ENCODE data around the gene IGLL5.

The IGLL5 gene

DNA sequence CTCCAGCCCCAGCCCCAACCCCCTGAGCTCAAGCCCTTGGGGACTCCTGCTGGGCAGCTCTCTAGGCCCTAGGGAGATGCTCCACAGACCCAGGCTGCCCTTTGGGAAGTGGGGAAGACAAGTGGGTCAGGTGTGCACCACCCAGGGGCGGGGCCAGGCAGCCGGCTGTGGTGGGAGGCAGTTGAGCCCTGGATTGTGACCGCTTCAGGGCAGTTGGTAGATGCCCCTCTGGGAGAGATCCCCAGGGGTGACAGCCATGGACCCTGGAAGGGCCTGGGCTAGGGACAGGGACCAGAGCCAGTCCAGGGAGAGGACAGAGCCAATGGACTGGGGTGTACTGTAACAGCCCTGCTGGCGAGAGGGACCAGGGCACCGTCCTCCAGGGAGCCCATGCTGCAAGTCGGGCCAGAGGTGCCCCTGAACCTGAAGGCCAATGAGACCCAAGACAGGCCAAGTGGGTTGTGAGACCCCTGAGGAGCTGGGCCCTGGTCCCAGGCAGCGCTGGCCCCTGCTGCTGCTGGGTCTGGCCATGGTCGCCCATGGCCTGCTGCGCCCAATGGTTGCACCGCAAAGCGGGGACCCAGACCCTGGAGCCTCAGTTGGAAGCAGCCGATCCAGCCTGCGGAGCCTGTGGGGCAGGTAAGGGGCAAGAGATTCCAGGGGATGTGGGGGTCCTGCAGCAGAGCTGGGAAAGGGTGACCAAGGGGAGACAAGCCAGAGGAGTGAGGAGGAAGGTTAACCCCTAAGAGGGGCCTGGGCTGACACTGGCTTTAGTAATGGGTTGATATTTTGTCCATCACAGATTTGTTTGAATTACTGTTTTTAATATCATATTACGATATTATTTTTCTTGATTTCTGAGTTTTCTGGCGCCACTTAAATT is at the start of gene IGLL5:
IGLL5 (plus strand) TSS at position 196 of the 883 bp plus-strand sequence; CDS start at position 434, 238 bp downstream.
- no peak for DNase-seq

DNA sequence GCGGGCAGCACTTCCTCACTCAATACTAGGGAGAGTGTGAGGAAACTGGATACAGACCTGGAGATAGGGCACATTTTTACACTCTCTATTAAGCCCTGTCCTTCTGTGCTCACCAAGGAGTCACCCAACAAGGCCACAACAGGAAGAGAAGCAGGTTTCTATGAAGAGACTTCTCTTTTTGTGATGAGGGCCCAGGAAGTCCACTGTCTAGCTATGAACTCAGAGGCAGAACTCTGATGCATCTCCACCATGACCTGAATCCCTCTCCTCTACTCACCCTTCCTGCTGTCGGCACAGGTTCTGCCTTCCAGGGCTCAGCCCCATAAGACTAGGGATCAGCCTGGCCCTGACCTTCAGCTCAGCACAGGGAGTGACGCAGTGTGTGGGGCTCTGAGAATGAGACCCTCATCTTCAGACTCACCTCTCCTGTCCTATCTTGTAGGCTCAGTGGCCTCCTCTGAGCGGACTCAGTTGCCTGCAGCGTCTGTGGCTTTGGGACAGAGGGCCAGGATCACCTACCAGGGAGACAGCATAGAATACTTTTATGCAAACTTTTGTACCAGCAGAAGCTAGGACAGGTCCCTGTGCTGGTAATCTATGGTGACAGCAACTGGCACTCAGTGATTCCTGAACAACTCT is 49.3 kb upstream of the IGLL5 start:
- no peak for DNase-seq

DNA sequence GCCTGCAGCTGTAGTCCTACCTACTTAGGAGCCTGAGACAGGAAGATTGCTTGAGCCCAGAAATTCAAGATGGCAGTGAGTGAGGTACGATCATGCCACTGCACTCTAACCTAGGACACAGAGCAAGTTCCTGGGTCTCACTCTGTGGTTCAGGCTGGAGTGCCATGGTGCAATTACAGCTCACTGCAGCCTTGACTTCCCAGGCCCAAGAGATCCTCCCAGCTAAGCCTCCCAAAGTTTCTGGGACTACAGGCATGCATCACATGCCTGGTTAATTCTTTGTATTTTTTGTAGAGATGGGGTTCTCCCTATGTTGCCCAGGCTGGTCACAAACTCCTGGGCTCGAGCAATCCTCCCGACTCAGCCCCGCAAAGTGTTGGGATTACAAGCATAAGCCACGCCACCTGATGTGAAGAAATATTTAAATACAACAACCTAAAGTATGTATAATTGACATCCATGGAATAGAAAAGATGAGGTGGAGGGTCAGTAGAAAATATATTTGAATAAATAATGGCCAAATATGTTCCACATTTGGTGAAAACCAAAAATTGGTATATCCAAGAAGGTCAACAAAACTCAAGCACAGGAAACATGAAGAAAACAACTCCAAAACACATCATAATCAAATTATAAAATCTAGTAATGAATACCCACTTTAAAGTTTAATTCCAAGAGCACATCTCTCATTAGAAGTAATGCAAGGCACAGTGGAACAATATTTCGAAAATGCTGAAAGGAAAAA is 47.9 kb upstream of the IGLL5 start:
- no peak for DNase-seq

DNA sequence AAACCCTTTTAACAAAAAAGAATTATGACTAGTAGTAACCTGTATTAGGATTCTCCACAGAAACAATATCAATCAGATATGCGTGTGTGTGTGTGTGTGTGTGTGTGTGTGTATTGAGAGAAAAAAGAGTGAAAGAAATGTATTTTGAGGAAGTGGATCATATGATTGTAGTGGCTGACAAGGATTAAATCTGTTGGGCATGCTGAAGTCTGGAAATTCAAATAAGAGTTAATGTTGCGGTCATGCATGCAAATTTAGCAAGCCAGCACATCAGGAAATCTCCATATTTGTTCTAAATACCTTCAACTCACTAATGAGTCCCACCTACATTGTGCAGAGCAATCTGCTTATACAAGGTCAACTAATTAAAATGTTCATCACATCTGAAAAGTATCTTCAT is 46.8 kb upstream of the IGLL5 start:
- DNase-seq: no peak

DNA sequence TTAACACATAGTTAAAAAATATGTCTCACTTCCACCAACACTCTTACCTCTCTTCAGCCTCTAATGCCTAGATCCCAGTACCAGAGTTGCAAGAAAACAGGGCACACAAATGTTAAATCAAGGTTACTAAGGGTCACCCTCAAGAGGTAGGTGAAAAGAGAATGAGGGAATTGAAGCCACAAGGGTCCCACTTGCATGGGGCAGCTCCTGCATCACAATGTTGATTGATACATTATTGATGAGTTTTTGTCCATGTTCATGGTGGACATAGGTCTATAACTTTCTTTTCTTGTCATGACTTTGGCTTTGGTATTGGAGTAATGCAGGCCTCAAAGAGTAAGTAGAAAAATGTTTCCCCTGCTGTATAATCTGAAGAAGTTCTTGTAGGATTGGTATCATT is 46.0 kb upstream of the IGLL5 start:
- no peak for DNase-seq

DNA sequence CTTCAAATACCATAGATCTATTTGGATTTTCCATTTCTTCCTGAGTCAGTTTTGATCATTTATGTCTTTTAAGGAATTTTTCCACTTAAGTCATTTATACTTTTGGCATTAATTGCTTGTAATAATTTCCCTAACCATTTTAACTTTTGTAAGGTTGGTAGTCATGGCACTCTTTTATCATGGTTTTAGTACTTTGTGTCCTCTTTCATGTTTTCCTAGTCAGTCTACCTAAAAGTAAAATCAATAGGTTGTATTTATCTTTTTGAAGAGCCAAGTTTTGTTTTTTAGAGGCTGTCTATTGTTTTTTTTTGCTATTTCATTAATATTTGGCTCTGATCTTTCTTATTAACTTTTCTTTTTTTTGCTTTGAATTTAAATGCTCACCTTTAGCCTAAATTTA is 45.5 kb upstream of the IGLL5 start:
- DNase-seq: no peak

DNA sequence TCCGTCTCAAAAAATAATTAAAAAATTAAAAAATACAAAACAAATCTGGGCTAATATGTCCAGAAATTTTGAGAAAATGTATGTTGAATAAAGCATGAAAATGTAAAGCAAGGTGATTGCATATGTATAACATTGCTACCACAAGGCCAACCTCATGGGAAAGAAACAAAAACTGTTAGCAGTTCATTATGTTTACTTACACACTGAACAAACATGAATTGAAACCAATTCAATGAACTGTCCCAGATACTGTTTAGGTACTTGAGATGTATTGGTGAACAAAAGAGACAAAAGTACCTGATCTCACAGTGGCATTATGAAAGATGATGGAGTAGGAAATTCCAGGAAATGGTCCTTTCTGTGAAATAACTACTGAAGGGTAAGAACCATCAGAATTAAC is 43.8 kb upstream of the IGLL5 start:
- no peak for DNase-seq

DNA sequence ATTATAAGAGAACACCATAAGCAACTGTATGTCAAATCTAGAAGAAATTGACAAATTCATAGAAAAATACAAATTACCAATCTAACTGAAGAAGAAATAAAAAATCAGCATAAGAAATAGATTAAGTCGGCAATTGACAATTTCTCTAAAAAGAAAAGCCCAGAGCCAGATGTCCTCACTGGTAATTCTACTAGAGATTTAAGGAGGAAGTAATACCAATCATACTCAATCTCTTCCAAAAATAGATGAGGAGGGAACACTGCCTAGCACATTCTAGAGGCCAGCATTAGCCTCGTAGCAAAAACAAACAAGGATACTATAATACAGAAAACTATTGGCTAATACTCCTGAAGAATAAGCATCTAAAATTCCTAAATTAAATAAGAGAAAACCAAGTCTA is 40.4 kb upstream of the IGLL5 start:
- DNase-seq: no peak

DNA sequence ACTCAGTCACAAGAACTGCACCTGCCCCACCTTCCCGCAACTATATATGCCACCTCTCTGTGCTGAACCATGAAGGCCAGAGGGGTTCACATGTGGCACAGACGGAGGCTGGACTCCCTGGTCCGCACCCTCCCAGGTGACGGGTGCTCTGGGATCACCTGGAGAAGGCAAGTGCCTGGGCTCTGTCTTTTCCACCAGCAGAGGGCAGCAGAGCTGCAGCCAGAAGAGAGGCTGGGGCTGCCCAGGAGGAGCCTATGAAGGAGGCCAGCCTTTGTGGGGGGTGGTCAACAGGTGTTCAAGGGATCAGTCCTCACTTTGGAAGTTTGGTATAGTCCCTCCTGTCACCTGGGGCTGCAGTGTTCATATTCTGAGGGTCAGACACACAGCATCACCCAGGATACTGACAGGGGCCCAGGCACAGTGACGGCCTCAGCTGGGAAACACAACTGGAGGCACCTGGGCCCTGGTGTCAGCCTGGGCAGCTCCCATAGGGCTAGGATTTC is 39.2 kb upstream of the IGLL5 start:
- DNase-seq: peak; percentile 16 to 61

DNA sequence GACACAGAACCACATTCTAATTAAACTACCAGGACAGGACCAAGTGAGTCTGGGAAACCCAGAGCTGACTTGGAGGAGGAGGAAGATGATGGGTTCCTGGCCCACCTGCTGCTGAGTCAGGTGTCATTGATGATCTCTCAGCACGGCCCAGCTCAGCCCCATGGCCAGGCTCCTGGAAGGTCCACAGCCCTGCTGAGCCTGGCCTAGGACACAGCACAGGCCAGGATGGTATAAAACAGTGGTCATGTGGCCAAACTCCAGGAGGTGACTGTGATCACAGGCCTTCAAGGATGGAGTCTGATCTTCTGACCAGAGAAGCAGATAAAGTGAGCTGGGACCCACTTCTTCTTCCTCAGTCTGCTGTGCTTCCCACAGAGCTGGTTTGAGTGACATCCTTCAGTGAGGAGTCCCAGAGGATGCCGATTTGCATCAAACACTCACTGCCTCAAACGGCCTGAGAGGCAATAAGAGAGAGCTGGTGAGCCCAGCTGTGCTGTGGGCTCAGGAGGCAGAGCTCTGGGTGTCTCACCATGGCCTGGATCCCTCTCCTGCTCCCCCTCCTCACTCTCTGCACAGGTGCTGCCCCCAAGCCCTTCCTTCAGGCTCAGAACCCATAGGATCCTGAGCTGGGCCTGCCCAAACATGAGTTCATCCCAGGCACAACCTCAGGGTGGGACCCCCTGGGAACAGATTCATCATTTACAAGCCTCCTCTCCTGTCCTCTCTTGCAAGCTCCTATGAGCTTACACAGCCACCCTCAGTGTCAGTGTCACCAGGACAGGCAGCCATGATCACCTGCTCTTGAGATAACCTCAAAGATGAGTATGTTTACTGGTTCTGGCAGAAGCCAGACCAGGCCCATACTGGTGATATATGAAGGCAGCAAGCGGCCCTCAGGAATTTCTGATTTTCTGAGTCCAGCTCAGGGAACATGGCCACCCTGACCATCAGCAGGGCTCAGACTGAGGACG is 37.7 kb upstream of the IGLL5 start:
- DNase-seq: no peak

DNA sequence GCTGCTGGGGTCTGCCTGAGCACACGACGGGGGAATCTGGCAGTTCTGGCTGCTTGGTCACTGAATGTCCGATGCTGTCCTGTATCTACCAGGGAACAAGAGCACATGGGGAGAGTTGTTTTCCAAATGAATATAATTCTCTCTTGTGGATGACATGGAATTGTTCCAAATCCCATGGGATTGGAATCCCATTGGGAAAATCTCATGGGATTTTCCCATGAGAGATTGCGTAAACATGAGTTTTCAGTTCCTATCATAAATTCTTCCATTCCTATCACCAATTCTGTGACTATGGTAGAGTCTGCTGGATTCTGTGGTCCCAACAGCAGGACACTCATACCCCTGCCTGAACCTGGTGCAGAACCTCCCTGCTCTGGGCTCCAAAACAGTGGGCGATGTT is 35.6 kb upstream of the IGLL5 start:
- no peak for DNase-seq

DNA sequence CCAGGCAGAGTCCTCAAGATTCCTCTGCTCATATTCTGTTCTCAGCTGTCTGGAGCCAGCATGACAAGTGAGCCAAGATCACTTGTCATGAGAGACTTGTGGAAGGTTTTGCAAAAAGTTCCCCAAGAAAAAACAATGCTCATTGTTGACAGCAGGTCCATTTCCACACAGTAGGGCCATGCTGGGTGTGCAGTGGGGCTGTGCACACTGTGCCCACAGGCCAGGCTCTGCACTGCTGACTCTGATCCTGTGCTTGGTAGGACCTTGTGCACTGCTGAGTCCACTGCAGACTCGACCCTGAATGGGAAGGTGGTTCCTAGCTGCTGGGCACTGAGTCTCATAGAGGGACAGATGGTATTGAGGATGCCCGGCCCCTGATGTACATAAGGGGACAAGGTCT is 33.9 kb upstream of the IGLL5 start:
- DNase-seq: no peak

DNA sequence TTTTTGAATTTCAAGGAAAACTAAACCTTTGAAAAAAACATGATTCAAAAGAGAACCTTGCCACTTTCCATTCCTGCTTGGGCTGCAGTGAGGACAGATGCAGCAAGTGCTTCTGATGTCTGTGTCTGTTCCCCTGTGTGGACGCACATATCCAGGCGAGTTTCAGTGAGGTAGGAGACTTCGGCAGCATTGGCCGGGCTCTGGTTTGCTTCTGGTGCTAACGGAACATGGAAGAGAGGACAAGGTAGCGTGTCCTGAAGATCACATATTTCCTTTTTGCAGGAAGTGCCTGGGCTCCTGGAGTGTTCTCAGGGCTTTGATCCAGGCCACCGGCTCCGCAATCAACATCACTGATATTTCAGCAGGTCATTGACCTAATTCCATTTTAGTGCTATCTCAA is 33.1 kb upstream of the IGLL5 start:
- DNase-seq: no peak

DNA sequence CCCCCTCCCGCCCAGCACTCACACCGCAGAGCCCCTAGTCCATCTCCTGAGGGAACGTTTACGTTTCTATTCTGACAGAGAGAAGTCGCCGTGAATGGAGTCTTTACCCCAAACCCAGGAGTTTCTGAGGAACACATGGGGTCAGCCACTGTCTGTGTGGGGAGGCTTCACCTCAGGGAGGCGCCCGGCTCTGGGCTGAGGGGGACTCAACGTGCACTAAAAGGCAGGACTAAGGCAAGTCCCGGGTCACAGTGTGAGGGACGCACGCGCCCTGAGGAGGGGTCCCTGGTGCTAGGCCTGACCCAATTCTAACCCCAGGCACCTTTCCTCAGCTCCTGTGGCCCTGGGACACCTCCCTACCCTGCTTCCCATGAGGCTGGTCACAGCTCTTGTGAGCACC is 32.5 kb upstream of the IGLL5 start:
- DNase-seq: no peak

DNA sequence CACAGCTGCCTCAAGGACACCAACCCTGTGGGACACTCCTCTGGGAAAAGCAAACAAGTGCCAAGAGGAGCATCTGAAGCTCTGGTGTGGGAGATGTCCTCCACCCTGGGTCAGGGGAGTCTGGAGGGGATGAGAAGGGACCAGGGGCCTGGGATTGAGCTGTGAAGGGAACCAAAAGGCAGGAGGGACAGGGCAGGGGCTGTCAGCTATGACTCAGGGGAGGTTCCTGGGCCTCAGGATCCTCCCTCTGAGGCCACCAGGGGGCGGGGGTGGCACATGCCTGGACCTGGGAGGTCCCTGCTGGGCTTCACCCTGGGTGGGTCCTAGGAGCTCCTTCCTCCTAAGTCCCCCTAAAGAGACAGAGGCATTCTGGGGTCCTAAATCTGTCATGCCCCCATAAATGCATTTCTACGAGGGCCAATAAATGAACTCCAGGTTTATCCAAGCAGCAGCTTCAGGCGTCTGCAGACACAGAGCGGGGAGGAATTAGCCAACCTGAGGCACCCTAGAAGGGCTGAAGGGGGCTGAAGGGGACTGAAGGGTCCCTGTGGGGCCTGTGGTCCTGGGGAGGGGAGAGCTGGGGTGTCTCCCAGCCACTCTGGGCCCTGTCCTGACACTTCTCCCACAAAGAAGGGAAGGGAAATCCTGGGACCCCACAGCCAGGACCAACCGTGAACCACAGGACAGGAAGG is 31.9 kb upstream of the IGLL5 start:
- no peak for DNase-seq

DNA sequence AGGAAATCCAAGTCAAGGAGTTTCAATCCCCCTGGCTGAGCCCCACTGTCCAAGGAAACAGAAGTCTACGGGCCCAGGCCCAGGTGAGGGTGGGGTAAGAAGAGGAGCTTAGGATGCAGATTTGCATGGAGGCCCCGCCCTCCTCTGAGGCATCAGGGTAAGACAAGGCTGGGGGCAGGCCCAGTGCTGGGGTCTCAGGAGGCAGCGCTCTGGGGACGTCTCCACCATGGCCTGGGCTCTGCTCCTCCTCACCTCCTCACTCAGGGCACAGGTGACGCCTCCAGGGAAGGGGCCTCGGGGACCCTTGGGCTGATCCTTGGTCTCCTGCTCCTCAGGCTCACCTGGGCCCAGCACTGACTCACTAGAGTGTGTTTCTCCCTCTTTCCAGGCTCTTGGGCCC is 31.3 kb upstream of the IGLL5 start:
- DNase-seq: no peak

DNA sequence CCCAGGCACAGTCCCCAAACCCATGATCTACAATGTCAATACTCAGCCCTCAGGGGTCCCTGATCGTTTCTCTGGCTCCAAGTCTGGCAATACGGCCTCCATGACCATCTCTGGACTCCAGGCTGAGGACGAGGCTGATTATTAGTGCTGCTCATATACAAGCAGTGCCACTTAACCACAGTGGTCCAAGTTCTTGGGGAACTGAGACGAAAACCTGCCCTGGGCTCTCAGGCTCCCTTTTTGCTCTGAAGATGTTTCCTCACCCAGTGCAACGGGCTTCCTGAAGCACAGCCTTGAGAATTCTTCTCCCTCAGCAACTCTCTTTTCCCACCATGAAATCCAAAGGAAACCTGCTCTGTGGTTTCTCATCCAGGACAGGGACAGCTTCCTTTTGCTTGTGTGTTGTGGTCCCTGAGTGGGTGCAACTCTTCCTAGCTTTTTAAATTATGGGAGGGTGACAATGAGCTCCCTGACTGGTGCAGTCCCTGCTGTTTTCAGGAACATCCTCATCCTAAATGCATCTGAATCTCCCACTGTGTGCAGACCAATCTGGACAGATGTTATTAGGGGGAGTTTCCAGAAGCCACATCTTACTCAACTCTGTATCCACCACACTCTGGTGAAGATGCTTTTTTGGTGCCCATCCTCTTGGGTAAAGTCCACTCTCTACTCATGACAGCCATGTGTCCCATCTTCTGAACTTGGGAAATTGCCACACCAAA is 30.6 kb upstream of the IGLL5 start:
- no peak for DNase-seq

DNA sequence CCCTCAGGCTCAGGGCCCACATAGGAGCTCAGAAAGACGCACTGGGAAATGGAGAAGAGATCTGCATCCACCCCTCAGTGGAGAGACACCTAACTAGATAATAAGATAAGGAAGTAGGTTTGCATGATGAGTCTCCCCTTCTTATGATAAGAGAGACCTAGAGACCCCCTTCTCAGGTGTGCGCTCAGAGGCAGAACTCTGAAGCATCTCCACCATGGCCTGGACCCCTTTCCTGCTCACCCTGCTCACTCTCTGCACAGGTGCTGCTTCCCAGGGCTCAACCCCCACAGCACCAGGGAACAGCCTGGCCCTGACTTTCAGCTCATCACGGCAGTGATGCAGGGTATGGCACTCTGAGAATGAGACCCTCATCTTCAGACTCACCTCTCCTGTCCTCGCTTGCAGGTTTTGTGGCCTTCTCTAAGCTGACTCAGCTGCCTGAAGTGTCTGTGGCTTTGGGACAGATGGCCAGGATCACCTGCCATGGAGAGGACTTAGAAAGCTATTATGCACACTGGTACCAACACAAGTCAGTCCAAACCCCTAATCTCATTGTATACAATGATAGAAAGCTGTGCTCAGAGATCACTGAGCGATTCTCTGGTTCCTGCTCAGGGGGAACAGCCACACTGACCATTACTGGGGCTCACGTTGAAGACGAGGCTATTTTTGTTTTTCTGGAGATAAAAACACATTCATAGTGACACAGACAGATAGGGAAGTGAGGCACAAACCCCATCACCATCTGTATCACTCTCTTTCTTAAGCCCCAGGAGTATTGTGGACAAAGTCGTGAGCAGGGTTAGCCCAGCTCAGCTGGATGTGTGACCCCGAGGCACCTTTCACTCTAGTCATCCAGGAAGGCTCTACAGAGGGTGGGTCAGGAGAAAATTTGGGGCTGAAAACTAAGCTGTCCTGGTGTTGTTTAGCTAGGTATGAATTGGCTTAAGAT is 29.7 kb upstream of the IGLL5 start:
- no peak for DNase-seq

DNA sequence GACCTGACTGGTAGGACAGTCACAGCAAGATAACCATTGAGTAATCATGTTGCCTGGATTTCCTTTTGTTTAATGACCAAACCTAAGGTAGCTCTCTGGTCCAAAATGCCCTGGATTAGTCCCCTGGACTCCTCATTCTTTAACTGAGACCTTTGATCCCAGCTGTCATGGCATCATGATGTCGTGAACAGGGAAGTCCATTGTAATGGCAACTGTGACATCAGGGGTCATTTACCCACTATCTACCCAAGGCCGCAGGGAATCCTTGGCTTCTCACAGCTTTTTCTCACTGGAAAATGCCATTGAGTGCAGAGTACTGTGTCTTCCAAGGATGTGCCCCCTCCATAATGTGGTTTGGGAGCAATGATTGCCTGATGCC is 29.1 kb upstream of the IGLL5 start:
- no peak for DNase-seq

DNA sequence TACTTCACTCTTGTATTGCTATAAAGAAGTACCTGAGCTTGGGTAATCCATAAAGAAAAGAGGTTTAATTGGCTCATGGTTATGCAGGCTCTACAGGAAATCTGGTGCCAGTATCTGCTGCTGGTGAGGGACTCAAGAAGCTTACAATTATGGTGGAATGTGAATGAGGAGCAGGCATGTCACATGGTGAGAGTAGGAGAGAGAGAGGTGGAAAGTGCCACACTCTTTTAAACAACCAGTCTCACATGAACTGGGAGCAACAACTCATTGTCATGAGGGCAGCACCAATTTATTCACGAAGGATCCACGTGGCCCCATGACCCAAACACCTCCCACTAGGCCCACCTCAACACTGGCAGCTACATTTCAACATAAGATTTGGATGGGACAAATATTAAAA is 24.6 kb upstream of the IGLL5 start:
- no peak for DNase-seq

Measured in NCI-H1930 (cell line).